Ascending aorta (tissue), 2 donors: ENCODE results near the gene CTRL. TPM values are rescaled to one million over a fixed set of nuclear protein-coding genes. Genes with fewer than 3 reads are reported as not detected.

Experiments used
- DNase-seq, 2 donors: peaks; one replicate each; pipeline ENCODE4 v3.0.0-alpha.2; 2019; ENCODE audit warnings: low spot score in 2 of 2
- H3K27ac ChIP-seq, 2 donors: fragments of 200-600 bp; sonication (generic); one replicate each; pipeline ENCODE4 v1.5.1; 2016 to 2017; ENCODE audit warnings: mild to moderate bottlenecking in 1 of 2
- H3K27me3 ChIP-seq: fragments of 200-600 bp; sonication (generic); one replicate; pipeline ENCODE4 v1.5.1; 2017
- H3K36me3 ChIP-seq, 2 donors: fragments of 200-600 bp; sonication (generic); one replicate each; pipeline ENCODE4 v1.5.1; 2016
- H3K4me1 ChIP-seq, 2 donors: fragments of 200-600 bp; sonication (generic); one replicate each; pipeline ENCODE4 v1.5.1; 2016 to 2017; ENCODE audit warnings: mild to moderate bottlenecking in 1 of 2
- H3K4me3 ChIP-seq, 2 donors: fragments of 200-600 bp; sonication (generic); one replicate each; pipeline ENCODE4 v1.5.1; 2016 to 2017; ENCODE audit warnings: mild to moderate bottlenecking in 1 of 2
- H3K9me3 ChIP-seq, 2 donors: fragments of 200-600 bp; sonication (generic); one replicate each; pipeline ENCODE4 v1.5.1; 2016
- intact Hi-C: fragments of 100-400 bp; cut with DNase I; formaldehyde crosslinking; loops from one replicate; pipeline ENCODE4 v1.15.1; 2023
- total RNA-seq: library from RNA; depleted of rRNA; stranded (reverse); fragments of >200 nt; gene quantifications from one replicate; pipeline ENCODE4 v1.1.0, GENCODE V29; 2016
- TF ChIP-seq, protein P1 (sequence below), 3 experiments: fragments of 200-600 bp in 2 of 3; fragments of 450-650 bp in 1 of 3; sonication (generic) in 2 of 3; IDR thresholded peaks; one replicate each; pipeline ENCODE4 v1.5.1; 2016 to 2019; ENCODE audit warnings: antibody characterized with exemption in 3 of 3, mild to moderate bottlenecking in 1 of 3, moderate library complexity in 1 of 3

The CTRL gene
- total RNA-seq, 1 donor from 2014 or later = 0.43 TPM

DNA sequence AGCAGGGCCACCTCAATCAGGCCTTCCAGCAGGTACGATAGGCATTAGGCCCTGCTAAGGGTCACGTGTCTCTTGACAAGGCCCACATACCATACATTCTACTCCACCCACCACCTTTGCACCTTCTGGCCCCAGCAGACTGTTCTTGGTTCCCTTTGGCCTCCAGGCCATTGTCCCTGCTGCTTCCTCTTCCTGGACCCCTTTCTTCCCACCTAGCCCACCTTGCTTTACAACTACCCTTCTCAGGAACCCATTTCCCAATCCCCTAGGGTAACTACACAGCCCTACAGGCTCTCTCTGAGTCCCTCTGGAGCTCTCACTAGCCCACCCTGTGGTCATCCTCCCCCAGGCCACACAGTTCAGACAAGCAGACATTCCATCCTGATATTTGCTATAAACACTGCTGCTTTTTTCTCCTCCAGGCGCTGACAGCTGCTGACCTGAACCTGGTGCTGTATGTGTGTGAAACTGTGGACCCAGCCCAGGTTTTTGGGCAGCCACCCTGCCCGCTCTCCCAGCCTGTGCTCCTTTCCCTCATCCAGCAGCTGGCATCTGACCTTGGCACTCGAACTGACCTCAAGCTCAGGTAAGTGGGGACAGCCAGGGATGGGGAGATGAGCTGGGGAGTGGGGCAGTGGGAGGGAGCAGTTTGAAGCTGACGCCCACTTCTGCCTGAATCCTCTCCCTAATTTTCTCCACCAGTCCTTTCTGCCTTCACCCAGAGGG, 48.4 kb downstream of the CTRL start:
- TF ChIP-seq, protein P1, sequence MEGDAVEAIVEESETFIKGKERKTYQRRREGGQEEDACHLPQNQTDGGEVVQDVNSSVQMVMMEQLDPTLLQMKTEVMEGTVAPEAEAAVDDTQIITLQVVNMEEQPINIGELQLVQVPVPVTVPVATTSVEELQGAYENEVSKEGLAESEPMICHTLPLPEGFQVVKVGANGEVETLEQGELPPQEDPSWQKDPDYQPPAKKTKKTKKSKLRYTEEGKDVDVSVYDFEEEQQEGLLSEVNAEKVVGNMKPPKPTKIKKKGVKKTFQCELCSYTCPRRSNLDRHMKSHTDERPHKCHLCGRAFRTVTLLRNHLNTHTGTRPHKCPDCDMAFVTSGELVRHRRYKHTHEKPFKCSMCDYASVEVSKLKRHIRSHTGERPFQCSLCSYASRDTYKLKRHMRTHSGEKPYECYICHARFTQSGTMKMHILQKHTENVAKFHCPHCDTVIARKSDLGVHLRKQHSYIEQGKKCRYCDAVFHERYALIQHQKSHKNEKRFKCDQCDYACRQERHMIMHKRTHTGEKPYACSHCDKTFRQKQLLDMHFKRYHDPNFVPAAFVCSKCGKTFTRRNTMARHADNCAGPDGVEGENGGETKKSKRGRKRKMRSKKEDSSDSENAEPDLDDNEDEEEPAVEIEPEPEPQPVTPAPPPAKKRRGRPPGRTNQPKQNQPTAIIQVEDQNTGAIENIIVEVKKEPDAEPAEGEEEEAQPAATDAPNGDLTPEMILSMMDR (IDR thresholded peaks at IDR 0.05) = no peak
- Histone ChIP-seq H3K36me3 (peaks cover 57 to 66% of the 10 kb centered on the region in 2 donors), H3K27ac (peak overlapping the region in 1 of 2 donors; percentile 75), H3K4me1 (peaks cover 6 to 13% of the 10 kb centered on the region in 2 donors), H3K27me3 (no peaks in the 10 kb centered on the region), H3K4me3 (no peak overlapping the region), H3K9me3 (no peaks in the 10 kb centered on the region)
- intact Hi-C loops = loop anchor here (1.0 to 5.0 kb wide), 2 partner anchors 45 to 159 kb away; no protein-coding TSS in a partner anchor
- DNase-seq = no peak

DNA sequence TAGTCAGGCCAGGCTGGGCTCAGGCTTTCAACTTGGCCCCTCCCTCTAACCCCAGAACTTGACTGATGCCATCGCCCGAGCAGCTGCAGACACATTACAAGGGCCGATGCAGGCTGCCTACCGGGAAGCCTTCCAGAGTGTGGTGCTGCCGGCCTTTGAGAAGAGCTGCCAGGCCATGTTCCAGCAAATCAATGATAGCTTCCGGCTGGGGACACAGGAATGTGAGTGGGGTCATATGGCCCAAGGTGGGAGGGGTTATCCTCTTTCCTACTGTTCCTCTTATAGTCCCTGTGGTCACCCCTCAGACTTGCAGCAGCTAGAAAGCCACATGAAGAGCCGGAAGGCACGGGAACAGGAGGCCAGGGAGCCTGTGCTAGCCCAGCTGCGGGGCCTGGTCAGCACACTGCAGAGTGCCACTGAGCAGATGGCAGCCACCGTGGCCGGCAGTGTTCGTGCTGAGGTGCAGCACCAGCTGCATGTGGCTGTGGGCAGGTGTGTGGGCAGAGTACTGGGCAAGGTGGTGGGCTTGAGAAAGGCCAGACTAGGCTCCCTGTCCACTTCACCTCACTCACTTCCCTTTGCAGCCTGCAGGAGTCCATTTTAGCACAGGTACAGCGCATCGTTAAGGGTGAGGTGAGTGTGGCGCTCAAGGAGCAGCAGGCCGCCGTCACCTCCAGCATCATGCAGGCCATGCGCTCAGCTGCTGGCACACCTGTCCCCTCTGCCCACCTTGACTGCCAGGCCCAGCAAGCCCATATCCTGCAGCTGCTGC, 49.1 kb downstream of the CTRL start:
- Histone ChIP-seq H3K27ac (no peak overlapping the region), H3K4me3 (no peak overlapping the region), H3K9me3 (no peaks in the 10 kb centered on the region), H3K4me1 (peaks cover 6 to 13% of the 10 kb centered on the region in 2 donors), H3K27me3 (no peaks in the 10 kb centered on the region), H3K36me3 (peaks cover 65 to 73% of the 10 kb centered on the region in 2 donors)
- TF ChIP-seq, protein P1 (IDR thresholded peaks at IDR 0.05) = no peak
- DNase-seq = no peak
- intact Hi-C loops = loop anchor here (1.0 to 5.0 kb wide), 2 partner anchors 46 to 160 kb away; no protein-coding TSS in a partner anchor

DNA sequence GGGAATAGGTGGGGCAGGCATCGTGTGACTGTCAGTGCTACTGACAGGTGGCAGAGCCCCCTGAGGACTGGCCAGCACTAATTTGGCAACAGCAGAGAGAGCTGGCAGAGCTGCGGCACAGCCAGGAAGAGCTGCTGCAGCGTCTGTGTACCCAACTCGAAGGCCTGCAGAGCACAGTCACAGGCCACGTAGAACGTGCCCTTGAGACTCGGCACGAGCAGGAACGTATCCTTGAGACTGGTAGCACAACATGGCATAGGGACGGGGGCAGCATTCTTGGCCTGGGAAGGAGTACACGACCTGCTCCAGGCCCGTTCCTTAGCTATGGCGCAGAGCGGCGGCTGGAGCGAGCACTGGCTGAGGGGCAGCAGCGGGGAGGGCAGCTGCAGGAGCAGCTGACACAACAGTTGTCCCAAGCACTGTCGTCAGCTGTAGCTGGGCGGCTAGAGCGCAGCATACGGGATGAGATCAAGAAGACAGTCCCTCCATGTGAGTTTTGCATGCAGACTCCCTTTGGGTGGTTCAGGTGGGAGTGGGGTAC, 50.0 kb downstream of the CTRL start:
- no peaks in the 10 kb centered on the region for H3K9me3 ChIP-seq
- no peak overlapping the region for H3K4me3 ChIP-seq
- H3K36me3 ChIP-seq = peaks cover 73 to 82% of the 10 kb centered on the region in 2 donors
- no peak for DNase-seq
- no peak overlapping the region for H3K27ac ChIP-seq
- peaks cover 6 to 13% of the 10 kb centered on the region in 2 donors for H3K4me1 ChIP-seq
- intact Hi-C loops = loop anchor here (5.0 kb wide), 1 partner anchor 161 kb away; no protein-coding TSS in a partner anchor
- H3K27me3 ChIP-seq = no peaks in the 10 kb centered on the region
- TF ChIP-seq, protein P1 (IDR thresholded peaks at IDR 0.05) = no peak

DNA sequence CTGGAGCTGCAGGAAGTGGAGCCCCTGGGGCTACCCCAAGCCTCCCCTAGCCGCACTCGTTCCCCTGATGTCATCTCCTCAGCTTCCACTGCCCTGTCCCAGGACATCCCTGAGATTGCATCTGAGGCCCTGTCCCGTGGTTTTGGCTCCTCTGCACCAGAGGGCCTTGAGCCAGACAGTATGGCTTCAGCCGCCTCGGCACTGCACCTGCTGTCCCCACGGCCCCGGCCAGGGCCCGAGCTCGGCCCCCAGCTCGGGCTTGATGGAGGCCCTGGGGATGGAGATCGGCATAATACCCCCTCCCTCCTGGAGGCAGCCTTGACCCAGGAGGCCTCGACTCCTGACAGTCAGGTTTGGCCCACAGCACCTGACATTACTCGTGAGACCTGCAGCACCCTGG, 51.1 kb downstream of the CTRL start:
- intact Hi-C loops = loop anchor here (5.0 kb wide), 1 partner anchor 162 kb away; no protein-coding TSS in a partner anchor
- peaks cover 6 to 13% of the 10 kb centered on the region in 2 donors for H3K4me1 ChIP-seq
- H3K36me3 ChIP-seq = peaks cover 83 to 87% of the 10 kb centered on the region in 2 donors
- no peaks in the 10 kb centered on the region for H3K9me3 ChIP-seq
- TF ChIP-seq, protein P1 (IDR thresholded peaks at IDR 0.05) = no peak
- no peak overlapping the region for H3K4me3 ChIP-seq
- no peaks in the 10 kb centered on the region for H3K27me3 ChIP-seq
- no peak for DNase-seq
- no peak overlapping the region for H3K27ac ChIP-seq

DNA sequence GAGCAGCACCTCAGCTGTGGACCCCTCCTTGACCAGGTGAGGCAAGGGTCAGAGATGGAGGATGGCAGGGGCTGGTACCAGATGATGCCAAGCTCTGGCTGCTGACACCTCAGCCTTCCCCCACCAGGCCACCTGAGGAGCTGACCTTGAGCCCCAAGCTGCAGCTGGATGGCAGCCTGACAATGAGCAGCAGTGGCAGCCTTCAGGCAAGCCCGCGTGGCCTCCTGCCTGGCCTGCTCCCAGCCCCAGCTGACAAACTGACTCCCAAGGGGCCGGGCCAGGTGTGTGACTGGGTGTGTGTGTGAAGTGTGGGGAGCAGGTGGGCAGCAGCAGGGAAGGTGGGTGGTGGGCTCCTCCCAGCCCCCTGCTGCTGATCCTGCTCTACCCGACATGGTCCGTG, 51.7 kb downstream of the CTRL start:
- Histone ChIP-seq H3K27ac (no peak overlapping the region), H3K36me3 (peaks cover 83 to 87% of the 10 kb centered on the region in 2 donors), H3K4me1 (peaks cover 6 to 11% of the 10 kb centered on the region in 2 donors), H3K9me3 (no peaks in the 10 kb centered on the region), H3K4me3 (no peak overlapping the region), H3K27me3 (no peaks in the 10 kb centered on the region)
- intact Hi-C loops = loop anchor here (5.0 kb wide), 1 partner anchor 162 kb away; no protein-coding TSS in a partner anchor
- no peak for DNase-seq
- TF ChIP-seq, protein P1 (IDR thresholded peaks at IDR 0.05) = no peak

Other genes with a start within 250 kb of the CTRL start
- gene GFOD2, start 212.5 kb downstream of the CTRL start, total RNA-seq = 43.5 TPM
- 50.0 TPM for gene RANBP10, start 125.3 kb downstream of the CTRL start, total RNA-seq
- gene TSNAXIP1, start 125.0 kb downstream of the CTRL start, total RNA-seq = 5.4 TPM
- gene THAP11, start 89.5 kb downstream of the CTRL start, total RNA-seq = 85.4 TPM
- gene NUTF2, start 84.9 kb downstream of the CTRL start, total RNA-seq = 156 TPM
- 220 TPM for gene CENPT, start 84.2 kb downstream of the CTRL start, total RNA-seq
- 125 TPM for gene EDC4, start 58.8 kb downstream of the CTRL start, total RNA-seq
- gene NRN1L, start 47.0 kb downstream of the CTRL start, total RNA-seq = not detected
- 41.0 TPM for gene PSKH1, start 38.6 kb downstream of the CTRL start, total RNA-seq
- gene PSMB10, start 5.0 kb upstream of the CTRL start, total RNA-seq = 13.9 TPM
- 6.6 TPM for gene LCAT, start 12.3 kb upstream of the CTRL start, total RNA-seq
- gene SLC12A4, start 36.8 kb upstream of the CTRL start, total RNA-seq = 83.2 TPM
- not detected for gene DPEP3, start 48.6 kb upstream of the CTRL start, total RNA-seq
- gene DPEP2, start 67.6 kb upstream of the CTRL start, total RNA-seq = 1.1 TPM
- gene DPEP2NB, start 84.0 kb upstream of the CTRL start, total RNA-seq = not detected
- gene DDX28, start 91.4 kb upstream of the CTRL start, total RNA-seq = 3.0 TPM
- gene DUS2, start 91.4 kb upstream of the CTRL start, total RNA-seq = 7.6 TPM
- 36.4 TPM for gene NFATC3, start 153.5 kb upstream of the CTRL start, total RNA-seq